Subcutaneous adipose tissue (tissue), 4 donors: Measurements from ENCODE around the gene WNT3. TPM values are rescaled to one million over a fixed set of nuclear protein-coding genes. Genes with fewer than 3 reads are reported as not detected.

ENCODE experiments used
- CTCF ChIP-seq: fragments of 450-650 bp; IDR thresholded peaks from one replicate; pipeline ENCODE4 v1.5.1; 2016; ENCODE audit warnings: low read depth, mild to moderate bottlenecking, control low read depth, antibody characterized with exemption, moderate library complexity
- total RNA-seq, 4 donors: library from RNA; depleted of rRNA; stranded (reverse); fragments of >200 nt; gene quantifications; one replicate each; pipeline ENCODE4 v1.1.0, GENCODE V29; 2016

The WNT3 gene
- total RNA-seq, 4 donors from 2014 or later, result 0.16 to 9.6 (median 0.54) TPM

DNA sequence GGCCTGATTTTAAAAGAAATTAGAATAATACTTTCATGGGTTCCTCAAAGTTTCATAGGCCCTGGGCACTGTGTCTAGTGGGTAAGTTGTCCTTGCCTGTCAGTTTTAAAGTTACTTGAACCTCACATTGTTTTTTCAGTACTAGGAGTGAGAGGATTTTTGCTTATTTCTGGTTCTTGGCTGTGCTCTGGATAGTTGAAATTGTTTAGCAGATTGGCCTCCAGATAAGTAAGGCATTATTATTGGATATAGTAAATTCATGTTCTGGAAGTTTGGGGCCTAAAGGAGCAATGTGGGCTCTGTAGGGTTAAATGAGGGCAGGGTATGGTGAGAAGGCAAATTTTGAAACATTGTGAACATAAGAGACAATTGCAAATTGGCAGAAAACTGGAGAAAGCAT is 78.5 kb downstream of the WNT3 start:
- no peak for TF ChIP-seq CTCF

DNA sequence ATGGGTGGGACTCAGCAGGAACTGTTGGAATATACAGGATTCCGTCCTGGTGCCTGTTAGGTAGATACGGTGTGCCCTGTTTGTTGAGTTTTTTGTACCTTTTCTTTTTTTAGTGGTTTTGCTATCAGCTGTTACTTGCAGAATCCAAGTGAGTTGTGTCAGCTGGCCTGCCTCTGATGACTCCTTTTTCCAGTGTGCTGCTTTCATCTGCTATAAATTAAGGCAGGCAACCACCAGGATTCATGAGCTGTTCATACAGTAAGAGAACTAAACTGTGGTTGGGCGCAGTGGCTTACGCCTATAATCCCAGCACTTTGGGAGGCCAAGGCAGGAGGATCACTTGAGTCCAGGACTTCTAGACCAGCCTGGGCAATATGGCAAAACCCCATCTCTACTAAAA is 79.9 kb downstream of the WNT3 start:
- no peak for TF ChIP-seq CTCF

DNA sequence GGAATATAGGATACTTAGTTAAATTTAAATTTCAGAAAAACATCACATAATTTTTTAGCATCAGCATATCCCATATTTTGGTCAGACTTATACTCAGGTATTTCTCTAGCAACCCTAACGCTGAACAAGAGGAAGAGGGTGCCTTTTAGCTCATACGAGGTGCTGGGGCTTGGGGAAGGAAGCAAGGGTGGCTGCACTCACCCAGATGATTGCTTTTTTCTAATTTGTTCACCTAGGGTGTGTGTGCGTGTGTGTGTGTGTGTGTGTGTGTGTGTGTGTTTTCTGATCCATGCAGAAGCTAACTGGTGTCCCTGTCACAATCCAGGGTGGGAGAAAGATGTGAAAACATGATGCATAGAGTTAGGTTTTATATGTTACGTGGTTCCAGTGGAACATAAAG is 81.2 kb downstream of the WNT3 start:
- no peak for TF ChIP-seq CTCF

DNA sequence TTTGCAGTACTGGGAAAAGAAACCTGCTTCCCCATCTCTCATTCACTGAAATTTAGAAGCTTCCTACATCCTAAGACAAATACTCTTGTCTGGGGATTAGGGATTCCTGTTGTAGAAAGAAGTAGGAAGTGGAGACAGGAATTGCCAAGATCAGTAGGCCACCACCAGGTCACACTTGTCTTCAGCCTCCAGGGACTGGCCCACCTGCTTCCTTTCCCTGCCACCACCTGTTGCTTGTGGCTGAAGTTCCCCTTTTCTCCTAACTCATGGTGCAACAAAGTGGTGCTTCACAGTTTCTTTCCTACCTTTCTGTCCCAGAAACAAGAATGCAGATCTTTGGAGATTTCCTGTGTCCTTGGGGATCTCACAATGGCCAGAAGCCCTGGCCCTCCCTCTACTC is 82.4 kb downstream of the WNT3 start:
- no peak for TF ChIP-seq CTCF

DNA sequence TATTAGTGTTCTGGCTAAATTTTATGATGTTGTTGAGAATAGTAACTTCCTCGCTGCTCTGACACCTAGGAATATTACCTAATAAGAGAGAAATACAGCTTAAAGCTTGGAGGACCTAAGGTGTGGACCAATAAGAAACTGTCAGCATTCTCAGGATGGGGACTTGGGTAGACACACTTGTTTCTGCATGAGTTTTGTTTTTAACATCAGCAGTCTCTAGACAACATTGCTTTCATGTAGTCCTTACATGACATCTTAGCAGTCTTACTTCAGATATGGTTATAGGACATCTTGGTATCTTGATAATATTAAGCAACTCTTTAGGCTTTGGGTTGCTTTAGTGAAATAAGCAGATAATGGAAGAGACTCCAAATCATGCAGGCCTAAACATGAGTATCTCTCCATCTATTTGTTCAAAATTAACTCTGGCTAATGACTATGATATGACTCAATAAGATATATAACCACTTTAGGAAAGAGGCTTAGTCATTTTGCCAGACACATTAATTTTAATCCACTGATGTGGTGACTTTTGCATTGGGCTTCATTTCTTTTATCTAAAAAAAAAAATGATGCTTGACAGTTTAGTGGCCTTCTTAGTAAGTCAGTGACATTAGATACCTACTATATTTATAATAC is 84.5 kb downstream of the WNT3 start:
- no peak for TF ChIP-seq CTCF

DNA sequence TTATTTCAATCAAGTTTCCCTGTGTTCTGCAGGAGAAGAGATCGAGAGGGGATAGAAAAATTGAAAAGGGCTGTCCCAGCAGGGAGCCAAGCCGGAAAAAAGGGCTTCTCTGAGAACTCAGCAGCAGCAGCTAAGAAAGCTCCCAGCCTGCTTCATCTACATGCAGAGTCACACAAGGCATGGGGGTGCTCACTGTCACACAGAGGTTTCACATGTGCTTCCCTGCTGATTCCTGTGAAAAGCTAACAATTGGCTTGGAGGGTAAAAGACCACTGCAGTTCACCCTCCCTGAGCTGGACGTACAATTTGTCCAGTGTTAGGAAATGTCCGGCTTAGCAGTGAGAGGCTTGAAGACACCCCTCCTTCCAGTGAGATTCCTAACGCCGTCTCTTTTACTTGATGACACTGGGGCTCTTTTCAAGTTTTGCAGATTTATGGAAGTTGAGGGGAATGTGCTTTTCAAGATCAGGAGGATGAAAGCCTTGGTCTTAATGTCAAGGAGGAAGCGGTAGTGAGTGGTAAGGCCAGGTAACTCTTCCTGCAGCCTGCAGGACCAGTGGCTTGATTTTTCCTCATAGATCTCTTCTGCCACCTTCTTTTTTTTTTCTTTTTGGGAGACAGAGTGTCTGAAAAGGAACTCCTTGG is 85.6 kb downstream of the WNT3 start:
- no peak for TF ChIP-seq CTCF

DNA sequence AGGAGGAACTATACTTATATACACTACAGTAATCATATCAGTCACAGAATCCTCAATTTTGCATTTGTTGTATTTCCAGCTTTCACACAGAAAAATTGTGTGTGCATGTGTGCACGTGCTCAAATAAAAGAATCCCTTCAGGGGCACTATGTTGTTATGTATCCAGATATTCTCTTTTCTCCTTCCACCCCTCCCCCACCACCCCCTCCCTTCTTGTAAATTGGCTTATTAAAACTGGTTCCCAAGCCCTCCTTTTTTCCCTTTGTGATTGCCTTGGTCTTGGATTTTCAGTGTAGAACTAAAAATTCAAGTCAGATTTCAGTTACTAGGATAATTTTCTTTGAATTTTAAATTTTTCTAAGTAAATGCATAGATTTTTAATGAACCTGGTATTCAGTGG is 86.3 kb downstream of the WNT3 start:
- no peak for TF ChIP-seq CTCF
